Mesothelial cell of epicardium (in vitro differentiated cells): Measurements from ENCODE around the gene NF2. TPM values are rescaled to one million over a fixed set of nuclear protein-coding genes. Genes with fewer than 3 reads are reported as not detected.

Experiments
- DNase-seq, 2 experiments: peaks; one replicate each; pipeline ENCODE4 v3.0.0; 2021; ENCODE audit warnings: low spot score in 2 of 2; ENCODE audit not compliant: unreplicated experiment in 2 of 2
- H3K27ac Mint-ChIP-seq: 2 replicates; pipeline ENCODE4 v1.8.0; 2021; ENCODE audit warnings: mixed read lengths
- H3K27me3 Mint-ChIP-seq: 2 replicates; pipeline ENCODE4 v1.8.0; 2021; ENCODE audit warnings: low read depth, mixed read lengths
- H3K36me3 Mint-ChIP-seq: 2 replicates; pipeline ENCODE4 v1.8.0; 2021; ENCODE audit warnings: mixed read lengths
- H3K4me1 Mint-ChIP-seq: 2 replicates; pipeline ENCODE4 v1.8.0; 2021; ENCODE audit warnings: mixed read lengths
- H3K4me3 Mint-ChIP-seq: 2 replicates; pipeline ENCODE4 v1.8.0; 2021; ENCODE audit warnings: mild to moderate bottlenecking, moderate library complexity, mixed read lengths
- H3K9me3 Mint-ChIP-seq: 2 replicates; pipeline ENCODE4 v1.8.0; 2021; ENCODE audit warnings: mixed read lengths
- total RNA-seq: library from RNA; stranded (reverse); gene quantifications from 3 replicates; pipeline ENCODE4 v1.2.1, GENCODE V29; 2021
- TF ChIP-seq, protein P1 (sequence below): fragments of 200-600 bp; sonication (generic); IDR thresholded peaks from one replicate; pipeline ENCODE4 v1.5.0; 2021; ENCODE audit warnings: antibody characterized with exemption; ENCODE audit not compliant: unreplicated experiment

NF2 gene
- total RNA-seq, 1 donor from 2014 or later = 42.1 TPM

- TF ChIP-seq, protein P1, sequence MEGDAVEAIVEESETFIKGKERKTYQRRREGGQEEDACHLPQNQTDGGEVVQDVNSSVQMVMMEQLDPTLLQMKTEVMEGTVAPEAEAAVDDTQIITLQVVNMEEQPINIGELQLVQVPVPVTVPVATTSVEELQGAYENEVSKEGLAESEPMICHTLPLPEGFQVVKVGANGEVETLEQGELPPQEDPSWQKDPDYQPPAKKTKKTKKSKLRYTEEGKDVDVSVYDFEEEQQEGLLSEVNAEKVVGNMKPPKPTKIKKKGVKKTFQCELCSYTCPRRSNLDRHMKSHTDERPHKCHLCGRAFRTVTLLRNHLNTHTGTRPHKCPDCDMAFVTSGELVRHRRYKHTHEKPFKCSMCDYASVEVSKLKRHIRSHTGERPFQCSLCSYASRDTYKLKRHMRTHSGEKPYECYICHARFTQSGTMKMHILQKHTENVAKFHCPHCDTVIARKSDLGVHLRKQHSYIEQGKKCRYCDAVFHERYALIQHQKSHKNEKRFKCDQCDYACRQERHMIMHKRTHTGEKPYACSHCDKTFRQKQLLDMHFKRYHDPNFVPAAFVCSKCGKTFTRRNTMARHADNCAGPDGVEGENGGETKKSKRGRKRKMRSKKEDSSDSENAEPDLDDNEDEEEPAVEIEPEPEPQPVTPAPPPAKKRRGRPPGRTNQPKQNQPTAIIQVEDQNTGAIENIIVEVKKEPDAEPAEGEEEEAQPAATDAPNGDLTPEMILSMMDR = no peak
- no peak overlapping the region for H3K27ac Mint-ChIP-seq
- no peak overlapping the region for H3K4me3 Mint-ChIP-seq
Measured at GRCh38 chr22:29651652-29652051, 48.2 kb downstream of the NF2 start.

GRCh38 chr22:29654420-29654819 lies 51.0 kb downstream of the NF2 start:
- Mint-ChIP-seq H3K9me3 (no peaks in the 10 kb centered on the region), H3K4me3 (no peak overlapping the region), H3K27ac (peak overlapping the region; percentile 93), H3K4me1 (peaks cover 26% of the 10 kb centered on the region), H3K27me3 (no peaks in the 10 kb centered on the region), H3K36me3 (peaks cover 13% of the 10 kb centered on the region)
- DNase-seq = no peak
- TF ChIP-seq, protein P1 = no peak

More at GRCh38 chr22:29651652-29652051, 48.2 kb downstream of the NF2 start:
- H3K4me1 Mint-ChIP-seq = peaks cover 28% of the 10 kb centered on the region
- peaks cover 16% of the 10 kb centered on the region for H3K36me3 Mint-ChIP-seq
- no peaks in the 10 kb centered on the region for H3K9me3 Mint-ChIP-seq
- H3K27me3 Mint-ChIP-seq = no peaks in the 10 kb centered on the region
- DNase-seq = no peak

DNA sequence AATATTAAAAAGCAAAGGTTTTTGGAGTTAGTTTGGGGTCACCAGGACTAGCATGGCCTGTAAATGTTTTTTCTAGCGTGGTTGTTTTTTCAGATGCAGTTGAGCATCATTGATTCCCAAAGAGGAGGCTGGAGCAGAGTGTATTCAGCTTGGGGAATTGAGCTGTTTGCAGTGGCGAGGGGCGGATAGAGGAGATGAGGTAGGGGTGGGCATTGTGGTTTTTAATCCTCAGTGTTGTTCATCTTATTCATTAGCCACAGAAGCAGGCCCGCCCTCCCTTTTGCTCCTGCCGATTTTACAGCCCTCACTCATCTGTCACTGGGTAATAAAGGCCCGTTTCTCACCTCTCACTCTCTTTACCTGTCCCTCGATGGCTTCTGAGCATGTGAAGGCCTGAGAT lies 51.4 kb downstream of the NF2 start:
- TF ChIP-seq, protein P1 = no peak
- no peaks in the 10 kb centered on the region for H3K27me3 Mint-ChIP-seq
- H3K9me3 Mint-ChIP-seq = no peaks in the 10 kb centered on the region
- H3K4me1 Mint-ChIP-seq = peaks cover 26% of the 10 kb centered on the region
- no peak for DNase-seq
- peaks cover 13% of the 10 kb centered on the region for H3K36me3 Mint-ChIP-seq
- H3K27ac Mint-ChIP-seq = peak overlapping the region; percentile 93
- H3K4me3 Mint-ChIP-seq = no peak overlapping the region

DNA sequence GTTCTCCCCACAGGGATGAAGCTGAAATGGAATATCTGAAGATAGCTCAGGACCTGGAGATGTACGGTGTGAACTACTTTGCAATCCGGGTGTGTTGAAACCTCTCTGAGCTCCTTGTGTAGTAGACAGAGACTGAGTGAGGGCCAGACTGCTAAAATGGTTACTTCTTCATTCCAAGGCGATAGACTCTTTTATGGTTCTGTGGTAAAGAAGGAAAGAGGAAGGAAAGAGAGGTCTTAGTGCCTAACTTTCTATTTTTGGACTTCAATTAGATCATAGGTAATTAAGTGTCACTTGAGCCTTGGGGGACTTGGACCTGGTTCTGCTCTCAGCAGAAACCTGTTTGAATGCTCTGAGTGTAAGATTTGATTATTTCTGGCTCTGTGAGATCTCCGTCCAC lies 54.7 kb downstream of the NF2 start:
- no peak for DNase-seq
- Mint-ChIP-seq H3K9me3 (no peaks in the 10 kb centered on the region), H3K4me3 (no peak overlapping the region), H3K4me1 (peaks cover 17% of the 10 kb centered on the region), H3K36me3 (peaks cover 16% of the 10 kb centered on the region), H3K27me3 (no peaks in the 10 kb centered on the region), H3K27ac (no peak overlapping the region)
- TF ChIP-seq, protein P1 = no peak

DNA sequence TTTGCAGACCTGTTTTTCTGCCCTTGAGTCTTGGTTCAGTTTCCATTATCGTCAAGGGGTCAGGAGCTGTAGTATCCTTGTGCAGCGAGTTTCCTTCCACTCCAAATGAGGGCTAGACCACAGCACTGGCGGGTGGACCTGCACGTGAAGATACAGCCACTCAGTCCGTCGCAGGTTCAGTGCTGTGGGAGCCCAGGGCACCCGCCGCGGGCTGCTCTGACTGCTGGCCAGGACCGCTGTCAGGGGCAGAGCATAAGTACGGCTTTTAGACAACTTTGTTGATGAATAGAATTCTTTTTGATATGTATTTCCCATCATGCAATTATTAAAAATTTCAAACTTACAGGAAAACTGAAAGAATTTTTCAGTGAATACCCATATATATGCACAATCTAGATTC lies 56.6 kb downstream of the NF2 start:
- no peak overlapping the region for H3K4me3 Mint-ChIP-seq
- no peaks in the 10 kb centered on the region for H3K27me3 Mint-ChIP-seq
- peaks cover 7% of the 10 kb centered on the region for H3K4me1 Mint-ChIP-seq
- peaks cover 23% of the 10 kb centered on the region for H3K36me3 Mint-ChIP-seq
- TF ChIP-seq, protein P1 = no peak
- H3K27ac Mint-ChIP-seq = no peak overlapping the region
- no peak for DNase-seq
- no peaks in the 10 kb centered on the region for H3K9me3 Mint-ChIP-seq

- Mint-ChIP-seq H3K9me3 (no peaks in the 10 kb centered on the region), H3K4me3 (no peak overlapping the region), H3K27me3 (no peaks in the 10 kb centered on the region), H3K27ac (no peak overlapping the region), H3K4me1 (no peaks in the 10 kb centered on the region), H3K36me3 (peaks cover 22% of the 10 kb centered on the region)
- no peak for DNase-seq
- TF ChIP-seq, protein P1 = no peak
Measured at GRCh38 chr22:29661336-29661735, 57.9 kb downstream of the NF2 start.
